Peyer's patch (tissue), 4 donors: Measurements from ENCODE around the gene GRIP1. TPM values are rescaled to one million over a fixed set of nuclear protein-coding genes. Genes with fewer than 3 reads are reported as not detected.

Source experiments
- DNase-seq, 3 donors: peaks; one replicate each; pipeline ENCODE4 v3.0.0-alpha.2; 2017 to 2019
- H3K27ac ChIP-seq, 4 donors: fragments of 200-600 bp; sonication (generic); one replicate each; pipeline ENCODE4 v1.5.1; 2016 to 2019
- H3K27me3 ChIP-seq, 2 donors: fragments of 200-600 bp; sonication (generic); one replicate each; pipeline ENCODE4 v1.5.1; 2019
- H3K36me3 ChIP-seq, 3 donors: fragments of 200-600 bp; sonication (generic); one replicate each; pipeline ENCODE4 v1.5.1; 2016 to 2019
- H3K4me1 ChIP-seq, 4 donors: fragments of 200-600 bp; sonication (generic); one replicate each; pipeline ENCODE4 v1.5.1; 2016 to 2019
- H3K4me3 ChIP-seq, 4 donors: fragments of 200-600 bp; sonication (generic); 1 replicate in 3 of 4; 2 replicates in 1 of 4; pipeline ENCODE4 v1.5.1; 2016 to 2019; ENCODE audit warnings: mild to moderate bottlenecking in 1 of 4
- H3K9me3 ChIP-seq, 4 donors: fragments of 200-600 bp; sonication (generic); one replicate each; pipeline ENCODE4 v1.5.1; 2016 to 2019; ENCODE audit warnings: mild to moderate bottlenecking in 1 of 4
- CTCF ChIP-seq, 6 experiments: fragments of 450-650 bp in 4 of 6; fragments of 200-600 bp in 2 of 6; sonication (generic) in 1 of 6; IDR thresholded peaks; one replicate each; pipeline ENCODE4 v1.5.1; 2017 to 2019; ENCODE audit warnings: antibody characterized with exemption in 6 of 6, mild to moderate bottlenecking in 3 of 6, moderate library complexity in 1 of 6
- POLR2A ChIP-seq, 2 donors: fragments of 450-650 bp; IDR thresholded peaks; one replicate each; pipeline ENCODE4 v1.5.1; 2017; ENCODE audit warnings: antibody characterized with exemption in 2 of 2, mild to moderate bottlenecking in 2 of 2, moderate library complexity in 2 of 2
- total RNA-seq, 4 donors: library from RNA; depleted of rRNA; stranded (reverse); fragments of >200 nt; gene quantifications; one replicate each; pipeline ENCODE4 v1.1.0, GENCODE V29; 2016

Gene GRIP1
- total RNA-seq, 4 donors from 2014 or later, result 0.66 to 5.2 (median 1.4) TPM

GRCh38 chr12:66697404-66697803, 18.5 kb upstream of the GRIP1 start:
- Histone ChIP-seq H3K27ac (no peak overlapping the region), H3K36me3 (no peaks in the 10 kb centered on the region), H3K27me3 (no peaks in the 10 kb centered on the region), H3K9me3 (no peaks in the 10 kb centered on the region), H3K4me3 (no peak overlapping the region), H3K4me1 (no peaks in the 10 kb centered on the region)
- no peak for DNase-seq
- TF ChIP-seq POLR2A (IDR thresholded peaks at IDR 0.05) (no peak), CTCF (IDR thresholded peaks at IDR 0.05) (no peak)

GRCh38 chr12:66694666-66695613, 16.1 kb upstream of the GRIP1 start:
- no peak for DNase-seq
- Histone ChIP-seq H3K27me3 (no peaks in the 10 kb centered on the region), H3K36me3 (no peaks in the 10 kb centered on the region), H3K4me3 (no peak overlapping the region), H3K27ac (no peak overlapping the region), H3K4me1 (no peaks in the 10 kb centered on the region), H3K9me3 (no peaks in the 10 kb centered on the region)
- TF ChIP-seq CTCF (IDR thresholded peaks at IDR 0.05) (no peak), POLR2A (IDR thresholded peaks at IDR 0.05) (no peak)

GRCh38 chr12:66693901-66694513, 15.1 kb upstream of the GRIP1 start:
- TF ChIP-seq CTCF (IDR thresholded peaks at IDR 0.05), result peak in 5 of 6 experiments; percentile 18 to 58 (median 48)
- TF ChIP-seq POLR2A (IDR thresholded peaks at IDR 0.05), result no peak
- DNase-seq, result no peak
- Histone ChIP-seq H3K9me3 (no peaks in the 10 kb centered on the region), H3K27ac (no peak overlapping the region), H3K36me3 (no peaks in the 10 kb centered on the region), H3K4me3 (no peak overlapping the region), H3K4me1 (no peaks in the 10 kb centered on the region), H3K27me3 (no peaks in the 10 kb centered on the region)

- Histone ChIP-seq H3K27me3 (no peaks in the 10 kb centered on the region), H3K4me1 (no peaks in the 10 kb centered on the region), H3K36me3 (no peaks in the 10 kb centered on the region), H3K4me3 (no peak overlapping the region), H3K9me3 (no peaks in the 10 kb centered on the region), H3K27ac (no peak overlapping the region)
- DNase-seq, result no peak
- TF ChIP-seq POLR2A (IDR thresholded peaks at IDR 0.05), result no peak
- no peak for TF ChIP-seq CTCF (IDR thresholded peaks at IDR 0.05)
Measured at GRCh38 chr12:66692986-66693385, 14.1 kb upstream of the GRIP1 start.

GRCh38 chr12:66692170-66692569, 13.3 kb upstream of the GRIP1 start:
- no peak for DNase-seq
- Histone ChIP-seq H3K27me3 (no peaks in the 10 kb centered on the region), H3K4me1 (no peaks in the 10 kb centered on the region), H3K9me3 (no peaks in the 10 kb centered on the region), H3K36me3 (no peaks in the 10 kb centered on the region), H3K27ac (no peak overlapping the region), H3K4me3 (no peak overlapping the region)
- TF ChIP-seq POLR2A (IDR thresholded peaks at IDR 0.05), result no peak
- TF ChIP-seq CTCF (IDR thresholded peaks at IDR 0.05), result no peak
